HCT116 (cell line): ENCODE results near the gene OR13A1. TPM values are rescaled to one million over a fixed set of nuclear protein-coding genes. Genes with fewer than 3 reads are reported as not detected.

Source experiments
- ATAC-seq: fragments of 200-7000 bp; cut with Tn5 transposase; 2 replicates; pipeline ENCODE4 v1.9.1; 2020; ENCODE audit warnings: mild to moderate bottlenecking, moderate library complexity
- BruUV-seq: library from RNA; stranded (reverse); fragments of 400-500 nt; replicated peaks from 2 replicates; lab custom pipeline; 2021; lab: Mats Ljungman, UMichigan
- CTCF ChIA-PET: fragments of 300-600 bp; sonication (Branson Sonifier 250); formaldehyde crosslinking; loops from one replicate; lab custom pipeline; 2021; ENCODE audit warnings: antibody characterized with exemption; lab: Charles Lee
- POLR2A ChIA-PET: fragments of 300-600, 350-600 bp; sonication (Branson Sonifier 250); formaldehyde crosslinking; loops from one replicate; lab custom pipeline; 2021; ENCODE audit warnings: antibody characterized with exemption; lab: Charles Lee
- RAD21 ChIA-PET, 2 experiments: fragments of 300-600 bp; sonication (Branson Sonifier 250); formaldehyde crosslinking; loops; one replicate each; lab custom pipeline; 2023; ENCODE audit warnings: low total read pairs in 2 of 2; ENCODE audit not compliant: uncharacterized antibody in 2 of 2, unreplicated experiment in 2 of 2, low non-redundant PET in 1 of 2; lab: Charles Lee
- DNase-seq: peaks from one replicate; pipeline ENCODE4 v3.0.0-alpha.2; 2010; ENCODE audit warnings: low read depth, low spot score
- H2AFZ ChIP-seq: fragments of 200-600 bp; shearing (Covaris generic), sonication (generic); 2 replicates; pipeline ENCODE4 v1.6.1; 2017; ENCODE audit warnings: low read depth, mixed run types, mixed read lengths, antibody characterized with exemption, low read length; ENCODE audit not compliant: poor library complexity, severe bottlenecking
- H3K27ac ChIP-seq: 2 replicates; pipeline ENCODE4 v1.5.1; 2012; ENCODE audit warnings: low read depth, low read length
- H3K27me3 ChIP-seq: fragments of 200-600 bp; sonication (generic); 2 replicates; pipeline ENCODE4 v1.6.1; 2016; ENCODE audit warnings: mixed run types, low read length, mixed read lengths; ENCODE audit not compliant: insufficient read depth
- H3K36me3 ChIP-seq, 2 experiments: fragments of 200-500 bp in 1 of 2; fragments of 200-600 bp in 1 of 2; sonication (Bioruptor generic) in 1 of 2; sonication (generic) in 1 of 2; 2 replicates each; pipeline versions ENCODE4 v1.5.1 to v1.6.1; 2014 to 2016; ENCODE audit warnings: low read length in 2 of 2, inconsistent platforms in 1 of 2, mixed read lengths in 1 of 2, mixed run types in 1 of 2; ENCODE audit not compliant: insufficient read depth in 2 of 2, control insufficient read depth in 1 of 2
- H3K4me1 ChIP-seq, 2 experiments: fragments of 200-600 bp in 1 of 2; sonication (generic) in 1 of 2; 2 replicates each; pipeline versions ENCODE4 v1.5.1 to v1.6.1; 2012 to 2017; ENCODE audit warnings: low read length in 2 of 2, inconsistent platforms in 1 of 2, mild to moderate bottlenecking in 1 of 2, mixed read lengths in 1 of 2, mixed run types in 1 of 2, moderate library complexity in 1 of 2; ENCODE audit not compliant: insufficient read depth in 2 of 2, control insufficient read depth in 1 of 2
- H3K4me2 ChIP-seq: fragments of 200-600 bp; sonication (generic); 2 replicates; pipeline ENCODE4 v1.6.1; 2017; ENCODE audit warnings: mixed run types, low read length, mixed read lengths
- H3K4me3 ChIP-seq, 2 experiments: fragments of 200-600 bp in 1 of 2; sonication (generic) in 1 of 2; replicated peaks in 1 of 2; 2 replicates each; pipeline ENCODE4 v1.5.1; 2011 to 2016; ENCODE audit warnings: low read length in 2 of 2, control low read depth in 1 of 2, low read depth in 1 of 2, mild to moderate bottlenecking in 1 of 2, mixed read lengths in 1 of 2, mixed run types in 1 of 2
- H3K79me2 ChIP-seq: fragments of 200-600 bp; sonication (generic); 2 replicates; pipeline ENCODE4 v1.6.1; 2017; ENCODE audit warnings: mild to moderate bottlenecking, mixed run types, low read length, moderate library complexity, mixed read lengths; ENCODE audit not compliant: insufficient read depth
- H3K9ac ChIP-seq: fragments of 200-600 bp; sonication (generic); 2 replicates; pipeline ENCODE4 v1.6.1; 2016; ENCODE audit warnings: low read length, mixed read lengths
- H3K9me2 ChIP-seq: fragments of 200-600 bp; sonication (generic), shearing (Covaris generic); 2 replicates; pipeline ENCODE4 v1.6.1; 2017; ENCODE audit warnings: mixed run types, mild to moderate bottlenecking, moderate library complexity; ENCODE audit not compliant: insufficient read depth
- H3K9me3 ChIP-seq, 2 experiments: fragments of 200-500 bp in 1 of 2; fragments of 200-600 bp in 1 of 2; sonication (Bioruptor generic) in 1 of 2; sonication (generic) in 1 of 2; 2 replicates each; pipeline ENCODE4 v1.6.1; 2014 to 2017; ENCODE audit warnings: low read length in 2 of 2, mixed read lengths in 2 of 2, inconsistent platforms in 1 of 2, low read depth in 1 of 2, mild to moderate bottlenecking in 1 of 2, mixed run types in 1 of 2, moderate library complexity in 1 of 2; ENCODE audit not compliant: control insufficient read depth in 1 of 2, insufficient read depth in 1 of 2
- H4K20me1 ChIP-seq: fragments of 200-600 bp; sonication (generic), shearing (Covaris generic); 2 replicates; pipeline ENCODE4 v1.6.1; 2017; ENCODE audit warnings: mixed run types, mild to moderate bottlenecking, moderate library complexity; ENCODE audit not compliant: insufficient read depth
- ATF3 ChIP-seq: IDR thresholded peaks from 2 replicates; pipeline ENCODE4 v1.6.1; 2012
- CBX3 ChIP-seq: IDR thresholded peaks from 2 replicates; pipeline ENCODE4 v1.6.1; 2012; ENCODE audit warnings: low read depth
- CEBPB ChIP-seq: IDR thresholded peaks from 2 replicates; pipeline ENCODE4 v1.6.1; 2012; ENCODE audit warnings: low read depth
- EGR1 ChIP-seq: IDR thresholded peaks from 2 replicates; pipeline ENCODE4 v1.6.1; 2012; ENCODE audit warnings: low read depth
- ELF1 ChIP-seq: IDR thresholded peaks from 2 replicates; pipeline ENCODE4 v1.6.1; 2012; ENCODE audit warnings: low read depth, borderline replicate concordance
- EZH2 ChIP-seq: fragments of 200-600 bp; sonication (generic); IDR thresholded peaks from 2 replicates; pipeline ENCODE4 v1.6.1; 2017; ENCODE audit warnings: antibody characterized with exemption, mixed run types
- FOSL1 ChIP-seq: IDR thresholded peaks from 2 replicates; pipeline ENCODE4 v1.6.1; 2012; ENCODE audit warnings: low read depth
- JUND ChIP-seq: IDR thresholded peaks from 2 replicates; pipeline ENCODE4 v1.6.1; 2012
- POLR2AphosphoS5 ChIP-seq: IDR thresholded peaks from 2 replicates; pipeline ENCODE4 v1.6.1; 2011; ENCODE audit warnings: mild to moderate bottlenecking, low read depth, low read length, moderate library complexity
- SIN3A ChIP-seq: IDR thresholded peaks from 2 replicates; pipeline ENCODE4 v1.6.1; 2012; ENCODE audit warnings: low read depth
- SP1 ChIP-seq: IDR thresholded peaks from 2 replicates; pipeline ENCODE4 v1.6.1; 2012; ENCODE audit warnings: low read depth
- SRF ChIP-seq: IDR thresholded peaks from 2 replicates; pipeline ENCODE4 v1.6.1; 2012; ENCODE audit warnings: low read depth
- YY1 ChIP-seq: IDR thresholded peaks from 2 replicates; pipeline ENCODE4 v1.6.1; 2011; ENCODE audit warnings: low read length, low read depth, moderate library complexity, mild to moderate bottlenecking; ENCODE audit not compliant: insufficient replicate concordance; ENCODE audit errors: extremely low read depth
- ZFX ChIP-seq: fragments of 450-650 bp; IDR thresholded peaks from 2 replicates; pipeline ENCODE4 v1.6.1; 2017
- ZNF274 ChIP-seq: fragments of 200-500 bp; sonication (Bioruptor generic); IDR thresholded peaks from 2 replicates; pipeline ENCODE4 v1.6.1; 2014; ENCODE audit warnings: mild to moderate bottlenecking, low read depth, low read length, inconsistent platforms
- intact Hi-C: fragments of 100-400 bp; cut with micrococcal nuclease; formaldehyde crosslinking; loops from 2 replicates; pipeline ENCODE4 v1.10.0; 2022
- total RNA-seq: library from RNA; stranded (reverse); gene quantifications from one replicate; pipeline ENCODE4 v1.2.1, GENCODE V29; 2021; ENCODE audit not compliant: unreplicated experiment
- TF ChIP-seq, protein P1 (sequence below), 3 experiments: fragments of 200-600 bp in 1 of 3; sonication (generic) in 1 of 3; IDR thresholded peaks in 2 of 3; conservative IDR thresholded peaks in 1 of 3; 2 replicates each; pipeline ENCODE4 v1.5.1; 2012 to 2017; ENCODE audit warnings: low read depth in 2 of 3, low read length in 2 of 3, antibody characterized with exemption in 1 of 3, borderline replicate concordance in 1 of 3, control low read depth in 1 of 3, mild to moderate bottlenecking in 1 of 3, mixed read lengths in 1 of 3, mixed run types in 1 of 3, moderate library complexity in 1 of 3; ENCODE audit not compliant: insufficient read depth in 1 of 3
- TF ChIP-seq, protein P2 (sequence below): IDR thresholded peaks from 2 replicates; pipeline ENCODE4 v1.6.1; 2012

OR13A1 gene
- total RNA-seq, 1 experiment from 2014 or later: not detected

GRCh38 chr10:45257600-45257999 is 57.8 kb downstream of the OR13A1 start:
- Histone ChIP-seq H3K4me3 (no peak overlapping the region), H3K4me1 (no peaks in the 10 kb centered on the region), H3K9ac (no peak overlapping the region), H3K27me3 (peaks cover 16% of the 10 kb centered on the region; the same call in 1 of the 2 replicates), H3K4me2 (no peak overlapping the region), H3K36me3 (no peaks in the 10 kb centered on the region), H3K9me3 (no peaks in the 10 kb centered on the region), H3K79me2 (no peaks in the 10 kb centered on the region), H3K27ac (no peak overlapping the region), H4K20me1 (no peaks in the 10 kb centered on the region), H3K9me2 (no peaks in the 10 kb centered on the region), H2AFZ (no peak overlapping the region)
- ChIA-PET POLR2A (no interaction called here), RAD21 (no interaction called here), CTCF (no interaction called here)
- DNase-seq (no peak), ATAC-seq (no peak)
- no peak for TF ChIP-seq CBX3
- TF ChIP-seq JUND: no peak
- TF ChIP-seq, protein P1, sequence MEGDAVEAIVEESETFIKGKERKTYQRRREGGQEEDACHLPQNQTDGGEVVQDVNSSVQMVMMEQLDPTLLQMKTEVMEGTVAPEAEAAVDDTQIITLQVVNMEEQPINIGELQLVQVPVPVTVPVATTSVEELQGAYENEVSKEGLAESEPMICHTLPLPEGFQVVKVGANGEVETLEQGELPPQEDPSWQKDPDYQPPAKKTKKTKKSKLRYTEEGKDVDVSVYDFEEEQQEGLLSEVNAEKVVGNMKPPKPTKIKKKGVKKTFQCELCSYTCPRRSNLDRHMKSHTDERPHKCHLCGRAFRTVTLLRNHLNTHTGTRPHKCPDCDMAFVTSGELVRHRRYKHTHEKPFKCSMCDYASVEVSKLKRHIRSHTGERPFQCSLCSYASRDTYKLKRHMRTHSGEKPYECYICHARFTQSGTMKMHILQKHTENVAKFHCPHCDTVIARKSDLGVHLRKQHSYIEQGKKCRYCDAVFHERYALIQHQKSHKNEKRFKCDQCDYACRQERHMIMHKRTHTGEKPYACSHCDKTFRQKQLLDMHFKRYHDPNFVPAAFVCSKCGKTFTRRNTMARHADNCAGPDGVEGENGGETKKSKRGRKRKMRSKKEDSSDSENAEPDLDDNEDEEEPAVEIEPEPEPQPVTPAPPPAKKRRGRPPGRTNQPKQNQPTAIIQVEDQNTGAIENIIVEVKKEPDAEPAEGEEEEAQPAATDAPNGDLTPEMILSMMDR (IDR thresholded peaks at IDR 0.05 in 2 of 3, conservative IDR thresholded peaks at IDR 0.05 in 1 of 3; ENCODE audit: borderline replicate concordance in 1 of 3, insufficient read depth in 1 of 3, low read depth in 2 of 3, low read length in 2 of 3): no peak
- TF ChIP-seq SRF: no peak
- TF ChIP-seq FOSL1: no peak
- TF ChIP-seq EZH2: no peak
- TF ChIP-seq ZNF274: no peak
- TF ChIP-seq ATF3: no peak
- intact Hi-C loops: no loop called here
- no TSS peak for BruUV-seq

- no peak overlapping the region for H2AFZ ChIP-seq
- no peak overlapping the region for H3K27ac ChIP-seq
- H3K4me3 ChIP-seq: no peak overlapping the region
- H3K9me2 ChIP-seq: no peaks in the 10 kb centered on the region
- H3K36me3 ChIP-seq: no peaks in the 10 kb centered on the region
- H3K79me2 ChIP-seq: no peaks in the 10 kb centered on the region
- ChIA-PET POLR2A (no interaction called here), RAD21 (no interaction called here), CTCF (no interaction called here)
- no peak for DNase-seq
- BruUV-seq: no TSS peak
- H3K4me1 ChIP-seq: no peaks in the 10 kb centered on the region
- no peak overlapping the region for H3K4me2 ChIP-seq
- no peak for ATAC-seq
- H3K9me3 ChIP-seq: no peaks in the 10 kb centered on the region
- intact Hi-C loops: no loop called here
- no peak overlapping the region for H3K9ac ChIP-seq
- peaks cover 5% of the 10 kb centered on the region; the same call in 1 of the 2 replicates for H3K27me3 ChIP-seq
- no peaks in the 10 kb centered on the region for H4K20me1 ChIP-seq
- no peak for TF ChIP-seq ZNF274
- TF ChIP-seq, protein P1 (IDR thresholded peaks at IDR 0.05 in 2 of 3, conservative IDR thresholded peaks at IDR 0.05 in 1 of 3; ENCODE audit: borderline replicate concordance in 1 of 3, insufficient read depth in 1 of 3, low read depth in 2 of 3, low read length in 2 of 3): no peak
- TF ChIP-seq SIN3A: no peak
- no peak for TF ChIP-seq EGR1
- no peak for TF ChIP-seq CEBPB
- no peak for TF ChIP-seq ELF1
- no peak for TF ChIP-seq EZH2
- no peak for TF ChIP-seq FOSL1
- no peak for TF ChIP-seq SRF
- TF ChIP-seq ZFX: no peak
- TF ChIP-seq YY1: no peak
- TF ChIP-seq SP1: no peak
- TF ChIP-seq POLR2AphosphoS5: no peak
- TF ChIP-seq, protein P2, sequence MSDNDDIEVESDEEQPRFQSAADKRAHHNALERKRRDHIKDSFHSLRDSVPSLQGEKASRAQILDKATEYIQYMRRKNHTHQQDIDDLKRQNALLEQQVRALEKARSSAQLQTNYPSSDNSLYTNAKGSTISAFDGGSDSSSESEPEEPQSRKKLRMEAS: no peak
- TF ChIP-seq, all 23 proteins: peak for 0
These were observed 59.2 kb downstream of the OR13A1 start for GRCh38 chr10:45256246-45256645.
